Omental fat pad (tissue), 4 donors: ENCODE results near the gene SRBD1. TPM values are rescaled to one million over a fixed set of nuclear protein-coding genes. Genes with fewer than 3 reads are reported as not detected.

ENCODE experiments used
- ATAC-seq: fragments of 150-250 bp; one replicate; pipeline ENCODE4 v1.9.1; 2016; ENCODE audit warnings: mild to moderate bottlenecking, moderate library complexity; ENCODE audit not compliant: low FRiP score
- DNase-seq: peaks from one replicate; pipeline ENCODE4 v3.0.0-alpha.2; 2019; ENCODE audit warnings: low spot score
- total RNA-seq, 4 donors: library from RNA; depleted of rRNA; stranded (reverse); fragments of >200 nt; gene quantifications; one replicate each; pipeline ENCODE4 v1.1.0, GENCODE V29; 2016
- TF ChIP-seq, protein P1 (sequence below), 3 donors: fragments of 450-650 bp; IDR thresholded peaks; one replicate each; pipeline ENCODE4 v1.5.1; 2016 to 2017; ENCODE audit warnings: antibody characterized with exemption in 3 of 3, mild to moderate bottlenecking in 3 of 3, moderate library complexity in 2 of 3

The SRBD1 gene
- total RNA-seq, 4 donors from 2014 or later: 10.3 to 36.4 (median 14.1) TPM

DNA sequence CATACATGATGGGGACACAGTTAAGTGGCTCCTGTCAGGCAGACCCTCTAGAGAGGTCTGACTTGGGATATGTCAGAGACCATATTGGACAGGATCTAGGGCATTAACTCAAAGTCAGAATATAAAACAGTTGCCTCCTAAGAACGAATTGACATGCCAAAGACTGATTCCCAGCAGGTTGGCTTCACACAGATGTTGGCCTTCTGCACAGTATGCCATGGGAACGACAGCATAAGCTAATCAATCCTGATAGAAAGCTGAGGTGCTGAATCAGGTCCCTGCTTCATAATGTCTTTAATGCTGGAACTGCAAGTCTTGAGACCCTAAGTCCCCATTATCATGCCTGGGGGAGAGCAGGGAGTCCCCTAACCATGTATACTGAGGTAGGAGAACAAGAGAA, 165.1 kb downstream of the SRBD1 start:
- DNase-seq (no peak), ATAC-seq (no peak)
- TF ChIP-seq, protein P1, sequence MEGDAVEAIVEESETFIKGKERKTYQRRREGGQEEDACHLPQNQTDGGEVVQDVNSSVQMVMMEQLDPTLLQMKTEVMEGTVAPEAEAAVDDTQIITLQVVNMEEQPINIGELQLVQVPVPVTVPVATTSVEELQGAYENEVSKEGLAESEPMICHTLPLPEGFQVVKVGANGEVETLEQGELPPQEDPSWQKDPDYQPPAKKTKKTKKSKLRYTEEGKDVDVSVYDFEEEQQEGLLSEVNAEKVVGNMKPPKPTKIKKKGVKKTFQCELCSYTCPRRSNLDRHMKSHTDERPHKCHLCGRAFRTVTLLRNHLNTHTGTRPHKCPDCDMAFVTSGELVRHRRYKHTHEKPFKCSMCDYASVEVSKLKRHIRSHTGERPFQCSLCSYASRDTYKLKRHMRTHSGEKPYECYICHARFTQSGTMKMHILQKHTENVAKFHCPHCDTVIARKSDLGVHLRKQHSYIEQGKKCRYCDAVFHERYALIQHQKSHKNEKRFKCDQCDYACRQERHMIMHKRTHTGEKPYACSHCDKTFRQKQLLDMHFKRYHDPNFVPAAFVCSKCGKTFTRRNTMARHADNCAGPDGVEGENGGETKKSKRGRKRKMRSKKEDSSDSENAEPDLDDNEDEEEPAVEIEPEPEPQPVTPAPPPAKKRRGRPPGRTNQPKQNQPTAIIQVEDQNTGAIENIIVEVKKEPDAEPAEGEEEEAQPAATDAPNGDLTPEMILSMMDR (IDR thresholded peaks at IDR 0.05): no peak

DNA sequence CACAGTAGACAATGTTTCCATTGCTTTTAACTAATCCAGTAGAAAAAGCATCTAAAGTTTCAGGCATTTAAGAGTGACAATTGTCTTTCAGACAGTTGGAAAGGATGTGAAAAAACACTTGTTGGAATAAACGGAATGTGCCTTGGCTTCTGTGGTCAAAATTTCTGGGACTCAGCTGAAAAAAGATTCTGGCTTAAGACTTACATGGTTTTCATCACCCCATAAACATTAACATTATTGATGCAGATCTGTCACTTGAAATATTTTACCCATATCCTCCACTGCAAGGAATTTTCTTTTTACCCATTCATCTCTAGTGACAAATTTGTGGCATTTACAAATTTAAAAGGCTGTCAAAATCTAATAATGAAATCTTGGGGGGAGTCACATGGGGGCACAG, 166.0 kb downstream of the SRBD1 start:
- DNase-seq: no peak
- no peak for ATAC-seq
- TF ChIP-seq, protein P1 (IDR thresholded peaks at IDR 0.05): no peak

DNA sequence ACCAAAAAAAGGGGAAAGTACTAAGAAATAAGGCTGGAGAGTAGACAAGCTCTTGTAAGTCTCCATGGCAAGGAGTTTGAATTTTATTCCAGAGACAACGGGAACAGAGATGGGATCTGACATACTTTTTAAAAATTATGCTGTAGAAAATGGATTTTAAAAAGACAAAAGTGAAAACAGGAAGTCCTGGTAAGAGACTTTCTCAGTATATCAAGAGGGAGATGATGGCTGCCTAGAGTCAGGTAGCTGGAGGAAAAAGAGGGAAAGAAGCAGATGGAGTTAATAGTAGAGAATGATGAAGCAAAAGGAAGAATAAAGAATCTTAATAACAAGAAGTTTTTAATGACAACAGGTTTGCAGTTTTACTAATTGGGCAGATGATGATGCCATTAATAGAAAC, 168.1 kb downstream of the SRBD1 start:
- ATAC-seq (no peak), DNase-seq (no peak)
- TF ChIP-seq, protein P1 (IDR thresholded peaks at IDR 0.05): no peak

DNA sequence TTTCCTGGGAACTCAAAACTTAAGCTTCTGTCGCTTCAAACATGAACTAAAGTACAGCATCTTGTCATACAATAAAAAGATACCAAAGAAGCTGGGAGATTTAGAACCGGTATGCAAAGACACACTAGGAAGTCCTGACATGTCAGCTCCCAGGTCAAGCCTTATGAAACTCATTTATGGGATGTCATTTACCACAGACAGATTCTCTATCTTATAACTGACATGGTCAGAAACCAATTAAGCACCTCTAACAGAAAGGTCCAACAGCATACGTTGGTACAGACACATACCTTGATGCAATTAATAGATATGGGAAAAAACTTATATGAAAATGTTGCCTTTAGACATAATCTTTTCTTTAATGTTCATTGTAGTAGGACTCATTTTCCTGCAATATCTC, 169.0 kb downstream of the SRBD1 start:
- TF ChIP-seq, protein P1 (IDR thresholded peaks at IDR 0.05): no peak
- DNase-seq (no peak), ATAC-seq (no peak)

DNA sequence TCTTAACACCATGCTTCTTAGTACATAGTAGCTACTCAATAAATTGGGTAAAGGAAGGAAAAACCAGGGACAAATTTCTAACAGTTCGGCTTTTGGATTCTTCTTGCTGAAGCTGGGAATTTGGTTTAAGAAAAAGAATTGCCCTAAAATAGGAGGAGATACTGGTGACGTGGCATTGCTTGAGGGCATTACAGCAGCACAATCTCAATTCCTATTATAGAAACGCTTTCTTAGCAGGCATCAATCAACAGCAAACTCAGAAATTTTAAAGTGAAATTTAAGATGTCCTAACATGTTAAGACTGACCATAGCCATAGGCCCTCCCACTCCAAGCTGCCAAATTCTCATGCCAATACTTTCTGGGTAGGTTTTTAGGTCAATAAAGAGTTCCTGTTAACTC, 169.5 kb downstream of the SRBD1 start:
- TF ChIP-seq, protein P1 (IDR thresholded peaks at IDR 0.05): no peak
- no peak for ATAC-seq
- DNase-seq: no peak

DNA sequence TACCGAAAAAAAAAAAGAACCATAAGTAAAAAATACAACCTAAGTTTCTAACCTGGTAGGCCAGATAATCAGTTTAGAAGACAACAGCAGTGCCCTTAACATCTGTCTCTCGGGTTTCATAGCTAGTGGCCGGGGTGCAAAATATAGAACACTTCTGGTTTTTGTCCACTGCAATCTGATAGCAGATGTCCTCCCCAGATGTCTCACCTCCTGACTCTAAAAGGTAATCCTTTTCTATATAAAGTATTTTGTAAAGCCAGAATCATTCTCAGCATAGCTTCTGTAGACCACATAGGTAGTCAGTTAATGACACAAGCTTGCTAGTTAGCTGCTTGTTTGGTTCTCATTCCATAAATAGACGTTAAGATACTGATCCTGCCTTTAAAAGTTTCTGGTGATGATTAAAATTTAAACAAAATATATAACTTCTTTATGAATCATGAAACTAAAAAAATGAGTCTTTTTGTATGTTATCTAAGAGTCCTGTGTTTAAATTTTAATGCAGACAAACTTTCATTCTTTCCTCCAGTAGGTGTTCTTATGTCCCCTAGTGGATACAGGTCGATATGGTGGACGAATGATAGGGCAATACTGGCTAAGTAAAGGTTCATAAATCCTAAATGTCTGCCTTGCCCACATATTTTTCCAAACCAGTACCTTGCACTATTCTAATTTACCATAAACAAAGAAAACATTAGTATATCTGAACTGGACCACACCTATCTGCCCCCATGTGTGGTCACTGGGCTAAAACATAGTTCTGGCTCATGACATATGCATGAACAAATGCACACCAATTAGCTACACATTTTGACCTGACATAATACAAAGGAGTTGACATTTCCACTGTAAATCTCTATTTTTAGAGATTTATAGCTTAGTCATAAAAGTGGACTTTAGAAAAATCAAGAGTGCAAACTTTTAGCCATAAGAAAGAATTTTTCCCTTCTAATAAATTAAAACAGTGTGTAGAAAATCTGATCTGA, 171.0 kb downstream of the SRBD1 start:
- no peak for ATAC-seq

More for the DNA sequence above, 171.0 kb downstream of the SRBD1 start:
- TF ChIP-seq, protein P1 (IDR thresholded peaks at IDR 0.05): no peak
- no peak for DNase-seq
